GM21786 (cell line): ENCODE measurements around the gene TOP1.

ENCODE experiments used
- ATAC-seq: cut with Tn5 transposase; IDR thresholded peaks from one replicate; pipeline ENCODE4 v1.9.1; 2021; ENCODE audit not compliant: unreplicated experiment

Gene TOP1

DNA sequence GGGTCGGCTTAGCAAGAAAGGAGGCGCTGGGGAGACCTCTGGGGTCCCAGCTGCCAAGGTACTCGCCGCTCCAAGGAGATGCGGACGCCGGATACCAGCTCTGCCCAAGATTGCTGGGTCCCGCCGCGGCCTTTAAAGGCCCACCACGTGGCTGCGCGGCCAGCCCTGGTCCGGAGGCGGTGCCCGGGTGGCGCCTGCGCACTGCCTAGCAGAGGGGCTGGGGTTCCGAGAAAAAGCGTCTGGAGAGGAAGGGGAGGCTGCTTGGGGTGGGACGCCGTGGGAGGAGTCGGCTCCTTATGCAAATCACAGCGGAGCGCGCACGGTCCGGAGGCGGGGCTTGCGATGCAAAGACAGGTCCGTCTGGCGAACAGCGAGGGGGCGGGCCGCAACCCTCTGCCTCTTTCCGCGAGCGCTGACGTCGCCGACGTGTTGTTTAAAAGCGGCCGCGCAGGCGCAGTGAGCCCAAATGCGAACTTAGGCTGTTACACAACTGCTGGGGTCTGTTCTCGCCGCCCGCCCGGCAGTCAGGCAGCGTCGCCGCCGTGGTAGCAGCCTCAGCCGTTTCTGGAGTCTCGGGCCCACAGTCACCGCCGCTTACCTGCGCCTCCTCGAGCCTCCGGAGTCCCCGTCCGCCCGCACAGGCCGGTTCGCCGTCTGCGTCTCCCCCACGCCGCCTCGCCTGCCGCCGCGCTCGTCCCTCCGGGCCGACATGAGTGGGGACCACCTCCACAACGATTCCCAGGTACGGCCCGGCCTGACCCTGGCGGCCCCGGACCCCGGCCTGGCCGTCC is at the start of gene TOP1:
TOP1 (plus strand) TSS at position 464 of the 791 bp plus-strand sequence; CDS start at position 710, 246 bp downstream.
- peak; percentile 96 for ATAC-seq

DNA sequence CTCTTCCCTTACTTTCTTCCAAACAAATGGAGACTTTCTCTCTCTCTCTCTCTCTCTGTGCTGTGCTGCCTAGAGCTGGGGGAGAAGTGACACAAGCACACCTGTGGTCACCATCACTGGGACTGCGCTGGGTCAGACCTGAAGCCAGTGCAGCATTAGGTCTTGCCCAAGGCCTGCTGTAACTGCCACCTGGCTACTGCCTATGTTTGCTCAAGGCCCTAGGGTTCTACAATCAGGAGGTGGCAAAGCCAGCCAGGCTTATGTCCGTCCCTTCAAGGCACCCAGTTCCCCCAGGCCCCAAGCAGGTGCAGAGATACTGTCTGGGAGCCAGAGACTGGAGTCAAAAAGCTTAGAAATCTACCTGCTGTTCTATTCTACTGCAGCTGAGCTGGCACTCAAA is 49.4 kb upstream of the TOP1 start:
- no peak for ATAC-seq

DNA sequence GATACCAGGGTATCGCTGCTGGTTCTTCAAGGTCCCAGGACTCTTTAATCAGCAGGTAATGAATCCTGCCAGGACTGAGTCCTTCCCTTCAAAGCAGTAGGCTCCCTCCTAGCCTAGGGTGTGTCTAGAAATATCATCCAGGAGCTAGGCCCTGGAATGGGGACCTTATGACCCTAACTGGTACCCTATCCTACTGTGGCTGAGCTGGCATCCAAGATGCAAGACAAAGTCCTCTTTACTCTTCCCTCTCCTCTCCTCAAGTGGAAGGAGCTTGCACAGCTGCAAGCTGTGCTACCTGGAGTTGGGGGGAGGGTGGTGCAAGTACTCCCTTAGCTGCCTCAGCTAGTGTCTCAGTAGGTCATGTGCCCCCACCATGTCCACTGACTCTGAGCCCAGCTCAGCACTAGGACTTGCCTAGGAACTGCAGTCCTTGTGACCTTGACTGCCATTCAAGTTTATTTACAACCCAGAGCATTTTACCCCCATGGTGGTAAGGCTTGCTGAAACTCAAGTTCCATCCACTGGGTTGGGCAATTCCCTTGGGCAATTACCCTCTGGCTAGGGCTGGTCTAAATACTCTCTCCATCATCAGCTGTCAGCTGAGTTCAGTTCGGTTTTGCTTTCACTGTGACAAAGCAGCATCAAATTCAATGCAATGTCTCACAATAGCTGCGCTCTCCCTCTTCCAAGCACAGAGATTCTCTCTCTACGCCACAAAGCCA is 48.4 kb upstream of the TOP1 start:
- peak; percentile 65 for ATAC-seq

DNA sequence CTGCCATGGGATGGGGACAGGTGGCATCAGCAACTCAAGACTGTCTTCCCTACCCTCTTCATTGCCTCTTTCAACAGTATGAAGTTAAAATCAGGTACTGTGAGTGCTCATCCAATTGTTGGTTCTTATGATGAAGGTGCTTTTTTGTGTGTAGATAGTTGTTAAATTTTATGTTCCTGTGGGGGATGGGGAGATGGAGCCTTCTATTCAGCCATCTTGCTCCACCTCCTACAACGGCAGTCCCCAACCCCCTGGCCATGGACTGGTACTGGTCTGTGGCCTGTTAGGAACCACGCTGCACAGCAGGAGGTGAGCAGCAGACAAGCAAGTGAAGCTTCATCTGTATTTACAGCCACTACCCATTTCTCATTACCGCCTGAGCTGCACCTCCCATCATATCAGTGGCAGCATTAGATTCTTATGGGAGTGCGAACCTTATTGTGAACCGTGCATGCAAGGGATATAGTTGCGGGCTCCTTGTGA is 47.8 kb upstream of the TOP1 start:
- no peak for ATAC-seq

DNA sequence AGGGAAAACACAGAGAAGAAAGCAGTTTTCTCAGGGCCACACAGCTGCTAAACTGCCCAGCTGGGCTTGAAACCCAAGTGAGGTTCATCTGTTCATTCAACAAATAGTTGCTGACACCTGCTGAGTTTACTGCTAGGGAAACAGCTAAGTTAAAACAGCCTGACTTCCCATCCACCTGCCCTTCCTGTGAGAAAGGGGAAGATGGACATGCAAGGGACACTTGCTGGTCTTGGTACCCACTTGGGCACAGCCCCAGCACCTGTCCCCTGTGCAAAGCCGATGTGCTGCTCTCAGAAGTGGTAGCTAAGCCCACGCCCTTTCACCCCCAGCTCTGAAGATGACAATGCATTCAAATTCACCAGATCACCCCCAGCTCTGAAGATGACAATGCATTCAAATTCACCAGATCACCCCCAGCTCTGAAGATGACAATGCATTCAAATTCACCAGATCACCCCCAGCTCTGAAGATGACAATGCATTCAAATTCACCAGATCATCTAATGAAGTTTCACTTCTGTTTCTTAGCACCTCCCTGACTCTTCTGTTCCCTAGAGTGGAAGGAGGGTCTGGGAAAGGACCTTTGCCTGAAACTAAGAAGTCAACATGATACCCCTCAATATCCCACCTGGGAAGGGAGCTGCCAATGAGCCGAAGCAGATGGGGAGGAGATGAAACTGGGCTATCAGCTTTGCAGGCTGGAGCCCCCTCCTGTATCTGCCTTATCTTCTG is 46.0 kb upstream of the TOP1 start:
- no peak for ATAC-seq

DNA sequence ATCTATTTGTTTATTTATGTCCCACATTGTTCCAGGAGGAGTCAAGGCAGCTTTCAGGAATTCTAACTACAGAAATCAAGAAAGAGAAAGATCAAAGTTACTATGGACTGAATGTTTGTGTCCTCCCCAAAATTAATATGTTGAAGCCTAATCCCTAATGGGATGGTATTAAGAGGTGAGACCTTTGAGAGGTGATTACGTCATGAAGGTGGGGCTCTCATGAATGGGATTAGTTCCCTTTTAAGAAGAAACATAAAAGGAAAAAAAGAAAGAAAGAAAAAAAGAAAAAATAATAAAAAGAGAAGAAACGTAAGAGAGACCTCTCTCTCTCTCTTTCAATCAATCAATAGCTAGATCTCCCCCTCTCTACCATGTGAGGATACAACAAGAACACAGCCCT is 44.7 kb upstream of the TOP1 start:
- ATAC-seq = no peak

DNA sequence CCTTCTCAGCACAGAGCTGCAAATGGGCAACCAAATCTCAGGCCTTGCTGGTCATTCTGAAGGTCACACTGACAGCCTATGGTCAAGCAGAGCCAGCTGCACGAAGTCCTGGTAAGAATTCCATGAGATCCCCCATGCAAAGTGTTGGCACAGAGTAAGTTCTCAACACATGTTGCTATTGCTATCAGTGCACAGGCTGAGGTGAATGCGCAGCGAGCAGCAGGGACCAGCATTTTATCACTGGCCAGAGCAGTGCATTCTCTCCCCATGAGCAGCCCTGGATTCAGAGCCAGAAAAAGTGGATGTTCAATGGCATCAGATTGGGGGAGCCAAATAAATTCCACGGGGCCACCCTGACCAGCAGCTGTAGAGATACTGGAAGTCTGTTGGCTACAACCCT is 44.1 kb upstream of the TOP1 start:
- no peak for ATAC-seq

DNA sequence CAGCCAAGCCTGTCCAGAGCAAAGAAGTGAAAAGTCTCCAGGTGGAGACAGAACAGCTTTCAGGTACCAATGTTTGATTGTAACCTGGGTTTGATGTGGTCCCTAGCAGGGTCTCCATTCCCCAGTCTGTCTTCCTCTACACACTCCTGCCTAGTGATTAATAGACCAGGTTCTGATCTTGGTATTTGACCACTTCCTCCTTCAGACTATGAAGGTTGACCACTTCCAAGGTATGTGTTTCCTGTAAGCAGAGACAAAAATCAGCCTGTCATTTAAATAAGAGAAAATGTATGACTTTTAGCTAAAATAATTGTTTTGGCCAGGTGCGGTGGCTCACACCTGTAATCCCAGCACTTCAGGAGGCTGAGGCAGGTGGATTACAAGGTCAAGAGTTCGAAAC is 41.8 kb upstream of the TOP1 start:
- no peak for ATAC-seq

DNA sequence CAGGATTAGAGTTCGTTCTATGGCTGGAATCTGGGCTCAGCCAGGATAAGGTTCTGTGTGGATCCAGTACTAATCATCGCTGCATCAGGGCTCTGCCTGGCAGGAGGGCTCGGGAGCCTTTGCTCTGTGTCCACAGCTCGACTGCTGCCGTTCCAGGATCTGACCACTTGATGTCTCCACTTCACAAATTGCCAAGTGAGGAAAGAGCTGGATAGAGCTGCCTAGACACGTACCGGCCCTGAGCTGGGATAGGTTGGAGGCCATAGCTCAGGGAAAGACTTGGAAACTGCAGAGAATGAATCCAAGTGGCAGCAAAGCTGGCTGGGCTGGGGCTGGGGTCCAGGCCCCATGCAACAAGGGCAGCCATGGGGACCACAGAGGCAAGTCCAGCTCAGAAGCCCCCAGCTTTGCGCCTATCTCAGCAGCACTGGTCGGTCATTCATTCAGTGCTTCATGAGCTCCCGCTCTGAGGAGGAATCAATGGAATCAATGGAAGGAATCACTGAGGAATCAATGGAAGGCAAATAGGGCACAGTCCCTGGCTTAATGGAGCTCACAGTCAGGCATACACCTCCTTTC is 38.0 kb upstream of the TOP1 start:
- ATAC-seq = no peak

DNA sequence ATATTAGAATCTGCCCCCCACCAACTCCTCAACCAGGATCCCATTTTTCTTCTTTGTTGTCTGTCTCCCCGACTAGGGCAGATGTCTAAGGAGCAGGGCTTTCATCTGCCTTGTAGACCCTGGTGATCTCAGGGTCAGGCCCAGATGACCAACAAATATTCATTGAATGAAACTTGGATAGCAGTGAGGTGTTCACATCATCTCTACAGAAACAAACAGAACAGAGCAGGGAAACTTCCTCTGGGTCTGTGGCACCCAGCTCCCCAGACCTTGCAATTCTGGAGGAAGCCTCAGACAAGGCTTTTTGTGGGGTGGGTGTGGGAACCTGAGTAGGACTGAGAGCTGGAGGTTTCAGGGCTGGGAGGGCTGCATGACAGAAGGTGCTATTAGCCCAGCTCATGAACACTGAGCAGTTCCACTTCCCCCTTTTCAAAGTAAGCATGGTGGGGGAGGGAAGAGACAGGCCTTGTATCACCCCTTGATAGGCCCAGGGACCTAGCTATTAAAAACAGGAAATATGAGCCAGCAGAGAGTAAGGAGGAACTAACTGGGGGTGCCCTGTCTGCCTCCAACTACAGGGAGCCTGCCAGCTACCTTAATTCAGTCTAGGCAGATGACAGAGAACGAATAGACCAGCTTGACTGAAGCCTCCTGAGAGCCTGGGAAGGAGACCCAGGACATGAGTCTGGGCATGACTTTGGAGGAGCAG is 37.3 kb upstream of the TOP1 start:
- peak; percentile 90 for ATAC-seq

DNA sequence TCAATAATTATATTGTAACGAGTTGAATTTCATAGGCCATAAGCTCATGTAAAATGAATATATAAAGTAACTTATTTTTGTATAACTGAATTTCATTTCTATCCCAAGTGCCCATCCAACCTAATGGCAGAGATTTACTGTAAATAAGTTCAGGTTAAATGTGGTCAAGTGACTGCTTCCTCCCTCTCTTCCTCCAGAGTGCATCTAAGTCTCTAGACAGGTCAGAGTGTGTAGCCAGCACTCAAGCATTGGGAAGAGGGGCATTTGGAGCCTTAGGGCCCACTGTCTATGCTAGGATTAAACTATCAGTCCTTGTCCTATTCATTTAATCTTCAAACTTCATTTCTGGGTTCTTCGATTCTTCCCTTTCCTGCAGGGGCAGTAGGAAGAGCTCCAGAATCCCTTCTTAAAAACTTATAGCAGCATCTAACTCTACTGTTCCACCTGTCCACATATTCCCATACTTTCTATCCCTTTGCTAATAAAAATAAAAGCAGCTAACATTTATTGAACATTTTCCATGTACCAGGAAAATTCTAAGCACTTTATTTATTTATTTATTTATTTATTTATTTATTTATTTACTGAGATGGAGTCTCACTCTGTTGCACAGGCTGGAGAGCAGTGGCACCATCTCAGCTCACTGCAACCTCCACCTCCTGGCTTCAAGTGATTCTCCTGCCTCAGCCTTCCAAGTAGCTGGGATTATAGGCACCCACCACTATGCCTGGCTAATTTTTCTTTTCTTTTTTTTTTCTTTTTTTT is 36.1 kb upstream of the TOP1 start:
- ATAC-seq = no peak

DNA sequence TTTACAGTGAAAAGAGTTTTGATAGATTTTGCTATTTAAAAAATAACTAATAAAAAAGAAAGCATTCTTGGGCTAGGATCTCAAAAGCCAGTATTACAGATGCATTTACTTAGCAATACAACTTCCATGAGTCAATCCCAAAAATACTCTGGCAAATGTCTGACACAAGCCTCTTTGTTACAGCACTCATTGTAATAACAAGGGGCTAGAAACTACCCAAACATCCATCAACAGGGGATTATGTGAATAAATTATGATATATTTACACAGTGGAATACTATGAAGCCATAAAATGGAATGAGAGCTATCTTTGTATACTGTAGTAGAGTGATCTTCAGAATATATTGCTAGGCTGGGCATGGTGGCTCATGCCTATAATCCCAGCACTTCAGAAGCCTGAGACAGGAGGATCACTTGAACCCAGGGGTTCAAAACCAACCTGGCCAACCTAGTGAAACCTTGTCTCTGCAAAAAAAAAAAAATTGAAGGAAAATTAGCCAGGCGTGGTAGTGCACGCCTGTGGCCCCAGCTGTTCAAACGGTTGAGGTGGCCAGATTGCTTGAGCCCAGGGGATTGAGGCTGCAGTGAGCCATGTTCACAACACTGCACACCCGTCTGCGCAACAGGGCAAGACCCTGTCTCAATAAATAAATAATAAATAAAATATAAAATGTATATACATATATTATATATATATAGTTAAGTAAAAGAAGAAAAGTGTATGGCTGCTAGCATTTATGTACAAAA is 34.7 kb upstream of the TOP1 start:
- no peak for ATAC-seq

DNA sequence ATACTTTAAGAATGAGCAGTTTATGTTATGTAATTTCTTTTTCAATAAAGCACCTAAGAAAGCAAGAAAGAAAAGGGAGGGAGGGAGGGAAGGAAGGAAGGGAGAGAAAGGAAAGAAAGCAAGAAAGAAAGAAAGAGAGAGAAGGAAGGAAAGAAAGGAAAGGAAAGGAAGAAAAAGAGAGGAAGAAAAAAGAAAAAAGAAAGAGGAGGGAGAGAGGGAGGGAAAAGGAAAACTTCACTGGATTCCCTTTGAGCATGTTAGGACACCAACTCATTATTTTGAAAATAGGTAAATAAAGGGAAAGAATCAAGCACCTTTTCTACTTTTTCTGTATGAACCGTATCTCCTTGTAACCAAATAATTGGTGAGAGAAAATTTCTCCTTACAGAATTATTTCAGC is 32.3 kb upstream of the TOP1 start:
- ATAC-seq = no peak

DNA sequence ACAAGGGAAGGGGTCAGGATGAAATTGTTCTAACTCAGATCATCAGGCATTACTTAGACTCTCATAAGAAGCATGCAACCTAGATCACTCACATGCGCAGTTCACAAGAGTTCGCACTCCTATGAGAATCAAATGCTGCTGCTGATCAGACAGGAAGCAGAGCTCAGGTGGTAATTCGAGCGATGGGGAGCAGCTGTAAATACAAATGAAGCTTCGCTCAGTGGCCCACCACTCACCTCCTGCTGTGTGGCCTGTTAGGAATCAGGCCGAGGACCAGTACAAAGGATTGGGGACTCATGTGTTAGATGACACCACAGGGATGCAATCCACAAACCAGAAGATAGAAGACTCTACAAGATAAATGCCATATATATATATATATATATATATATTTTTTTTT is 31.5 kb upstream of the TOP1 start:
- no peak for ATAC-seq

DNA sequence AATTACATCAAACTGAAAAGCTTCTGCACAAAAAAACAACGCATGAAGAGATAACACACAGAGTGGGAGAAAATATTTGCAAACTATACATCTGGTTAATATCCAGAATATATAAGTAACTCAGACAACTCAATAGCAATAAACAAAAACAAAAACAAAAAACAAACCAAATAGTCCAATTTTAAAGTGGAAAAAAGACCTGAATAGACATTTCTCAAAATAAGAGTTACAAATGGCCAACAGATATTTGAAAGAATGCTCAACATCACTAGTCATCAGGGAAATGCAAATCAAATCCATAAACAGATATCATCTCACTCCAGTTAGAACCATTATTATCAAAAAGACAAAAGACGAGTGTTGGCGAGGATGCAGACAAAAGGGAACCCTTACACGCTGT is 28.8 kb upstream of the TOP1 start:
- no peak for ATAC-seq

DNA sequence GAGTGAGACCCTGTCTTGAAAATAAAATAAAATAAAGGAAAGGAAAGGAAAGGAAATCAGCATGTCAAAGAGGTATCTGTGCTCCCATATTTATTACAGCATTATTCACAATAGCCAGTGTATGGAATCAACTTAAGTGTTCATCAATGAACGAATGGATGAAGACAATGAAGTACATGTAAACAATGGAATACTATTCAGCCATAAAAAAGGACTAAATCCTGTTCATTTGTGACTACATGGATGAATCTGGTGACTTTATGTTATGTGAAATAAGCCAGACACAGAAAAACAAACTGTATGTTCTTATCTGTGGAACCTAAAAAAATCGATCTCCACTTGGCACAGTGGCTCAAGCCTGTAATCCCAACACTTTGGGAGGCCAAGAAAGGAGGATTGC is 28.0 kb upstream of the TOP1 start:
- ATAC-seq = no peak

DNA sequence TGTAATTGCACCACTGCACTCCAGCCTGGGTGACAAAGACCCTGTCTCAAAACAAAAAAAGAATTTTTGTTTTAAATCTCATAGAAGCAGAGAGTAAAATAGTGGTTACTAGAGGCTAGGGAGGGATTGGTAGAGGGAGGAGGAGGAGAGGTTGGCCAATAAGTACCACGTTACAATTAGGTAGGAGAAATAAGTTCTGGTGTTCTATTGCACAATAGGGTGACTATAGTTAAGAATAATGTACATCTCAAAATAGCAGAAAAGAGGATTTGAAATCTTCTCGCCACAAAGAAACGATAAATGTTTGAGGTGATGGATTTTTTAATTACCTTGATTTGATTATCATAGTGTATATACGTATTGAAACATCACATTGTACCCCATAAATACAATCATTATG is 27.1 kb upstream of the TOP1 start:
- ATAC-seq = no peak

DNA sequence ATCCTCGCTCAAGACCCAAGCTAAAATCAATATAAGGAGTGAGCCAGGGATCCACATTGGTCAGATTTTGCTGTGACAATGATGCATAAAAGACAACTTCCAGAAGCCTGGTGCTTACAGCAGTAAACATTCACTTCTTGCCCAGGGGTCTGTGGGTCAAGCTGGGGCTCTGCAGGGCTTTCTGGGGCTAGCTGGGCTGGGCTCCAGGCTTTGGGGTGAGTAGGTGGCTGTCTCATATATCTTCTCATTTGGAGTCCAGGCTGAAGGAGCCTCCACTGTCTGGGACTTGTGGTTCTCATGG is 25.8 kb upstream of the TOP1 start:
- no peak for ATAC-seq

DNA sequence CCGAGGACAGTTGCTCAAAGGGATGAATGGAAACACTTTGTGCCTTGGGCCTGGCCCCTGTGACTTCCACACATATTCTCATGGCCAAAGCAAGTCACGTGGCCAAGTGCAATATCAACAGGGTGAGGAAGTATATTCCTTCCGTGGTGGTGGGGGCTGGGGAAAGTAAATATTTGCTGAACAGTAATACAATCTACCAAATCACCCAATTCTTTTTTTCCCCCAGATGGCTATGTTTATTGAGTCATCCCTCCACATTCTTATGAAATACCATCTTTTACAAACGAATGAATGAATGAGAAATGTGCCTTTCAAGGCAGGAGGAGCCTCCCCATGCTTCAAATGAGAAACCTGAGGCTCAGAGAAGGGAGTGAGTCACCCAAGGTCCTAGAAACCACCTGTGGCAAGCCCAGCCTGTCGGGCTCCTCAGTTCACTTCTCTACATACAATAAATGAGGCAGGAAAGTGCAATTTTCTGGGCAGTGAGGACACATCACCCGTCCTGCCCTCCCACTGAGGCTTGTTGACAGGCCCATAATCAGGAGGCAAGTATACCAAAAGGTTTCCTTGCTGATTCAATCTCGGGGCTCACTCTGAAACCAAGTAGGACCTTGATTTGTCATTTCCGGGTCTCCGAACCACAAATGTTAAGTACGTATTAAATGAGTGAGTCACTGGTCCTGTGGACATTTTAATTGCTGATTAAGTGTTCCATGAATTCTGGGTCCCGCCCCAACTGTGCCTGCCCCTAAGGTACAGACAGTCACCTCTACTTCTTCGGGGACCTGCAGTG is 25.3 kb upstream of the TOP1 start:
- no peak for ATAC-seq
